GM12878 (cell line): ENCODE measurements around the gene RAB11A. TPM values are rescaled to one million over a fixed set of nuclear protein-coding genes. Genes with fewer than 3 reads are reported as not detected.

Source experiments
- ATAC-seq: fragments of 200-7000 bp; cut with Tn5 transposase; 3 replicates; pipeline ENCODE4 v1.9.1; 2020; ENCODE audit warnings: mild to moderate bottlenecking, moderate library complexity
- BruUV-seq: library from RNA; stranded (reverse); fragments of 400-500 nt; replicated peaks from 2 replicates; lab custom pipeline; 2021; lab: Mats Ljungman, UMichigan
- CTCF ChIA-PET: fragments of 300-600 bp; sonication (Branson Sonifier 250); formaldehyde crosslinking; extraction: SDS; loops from one replicate; lab custom pipeline; 2021; ENCODE audit warnings: inconsistent platforms; lab: Yijun Ruan, JAX
- POLR2A ChIA-PET: fragments of 350-600 bp; formaldehyde crosslinking; extraction: SDS; loops from one replicate; lab custom pipeline; 2021; ENCODE audit warnings: inconsistent platforms; lab: Charles Lee
- RAD21 ChIA-PET: fragments of 300-600 bp; sonication (Branson Sonifier 250); formaldehyde crosslinking; loops from one replicate; lab custom pipeline; 2023; ENCODE audit warnings: antibody characterized with exemption; ENCODE audit not compliant: unreplicated experiment; lab: Charles Lee
- SMC1A ChIA-PET: fragments of 300-600 bp; sonication (Branson Sonifier 250); formaldehyde crosslinking; loops from one replicate; lab custom pipeline; 2023; ENCODE audit not compliant: unreplicated experiment, uncharacterized antibody; lab: Charles Lee
- DNase-seq: peaks from one replicate; pipeline ENCODE4 v3.0.0-alpha.2; 2011; ENCODE audit warnings: low read depth, low spot score
- FAIRE-seq: peaks from 3 replicates; lab custom pipeline; 2011; peaks lifted over from hg19 to GRCh38; lab: Jason Lieb, UNC
- H2AFZ ChIP-seq: 2 replicates; pipeline ENCODE4 v1.6.0; 2011; ENCODE audit warnings: low read depth, low read length, control low read depth; ENCODE audit not compliant: control insufficient read depth
- H3K27ac ChIP-seq: 2 replicates; pipeline ENCODE4 v1.5.1; 2011; ENCODE audit warnings: control low read depth; ENCODE audit not compliant: control insufficient read depth, insufficient read depth
- H3K27me3 ChIP-seq, 2 experiments: replicated peaks in 1 of 2; 2 replicates each; pipeline versions ENCODE4 v1.6.0 to v1.6.1; 2011; ENCODE audit warnings: low read length in 1 of 2; ENCODE audit not compliant: control insufficient read depth in 2 of 2, insufficient read depth in 2 of 2
- H3K36me3 ChIP-seq, 2 experiments: 2 replicates each; pipeline ENCODE4 v1.5.1; 2011; ENCODE audit warnings: low read length in 1 of 2; ENCODE audit not compliant: control insufficient read depth in 2 of 2, insufficient read depth in 2 of 2
- H3K4me1 ChIP-seq: 2 replicates; pipeline ENCODE4 v1.6.1; 2011; ENCODE audit warnings: mild to moderate bottlenecking, low read length, moderate library complexity, mixed read lengths; ENCODE audit not compliant: control insufficient read depth, insufficient read depth
- H3K4me2 ChIP-seq: 2 replicates; pipeline ENCODE4 v1.6.0; 2011; ENCODE audit warnings: control low read depth; ENCODE audit not compliant: control insufficient read depth, insufficient read depth
- H3K4me3 ChIP-seq: fragments of 200-600 bp; sonication (generic); 2 replicates; pipeline ENCODE4 v1.5.1; 2016
- H3K79me2 ChIP-seq: 2 replicates; pipeline ENCODE4 v1.6.0; 2011; ENCODE audit warnings: low read length; ENCODE audit not compliant: control insufficient read depth, insufficient read depth
- H3K9ac ChIP-seq: 2 replicates; pipeline ENCODE4 v1.8.0; 2011; ENCODE audit warnings: low read length, control low read depth, mixed read lengths; ENCODE audit not compliant: control insufficient read depth, insufficient read depth
- H3K9me3 ChIP-seq: replicated peaks from 3 replicates; pipeline ENCODE4 v1.5.1; 2011; ENCODE audit warnings: mild to moderate bottlenecking, low read length; ENCODE audit not compliant: control insufficient read depth, insufficient read depth
- H4K20me1 ChIP-seq: 2 replicates; pipeline ENCODE4 v1.6.0; 2011; ENCODE audit not compliant: control insufficient read depth, insufficient read depth
- BCL11A ChIP-seq: IDR thresholded peaks from 2 replicates; pipeline ENCODE4 v1.6.1; 2011; ENCODE audit warnings: low read depth, low read length
- BMI1 ChIP-seq: fragments of 450-650 bp; IDR thresholded peaks from 2 replicates; pipeline ENCODE4 v1.6.1; 2016; ENCODE audit warnings: mild to moderate bottlenecking, moderate library complexity, borderline replicate concordance
- ESRRA ChIP-seq: IDR thresholded peaks from 2 replicates; pipeline ENCODE4 v1.6.1; 2012; ENCODE audit warnings: mild to moderate bottlenecking, low read length, improper control_type of control experiment
- FOS ChIP-seq: IDR thresholded peaks from 3 replicates; pipeline ENCODE4 v1.6.1; 2011; ENCODE audit warnings: borderline replicate concordance; ENCODE audit not compliant: insufficient read length; ENCODE audit errors: extremely low read depth
- GATAD2B ChIP-seq: fragments of 450-650 bp; conservative IDR thresholded peaks from 2 replicates; pipeline ENCODE4 v1.6.1; 2017; ENCODE audit warnings: low read depth, mild to moderate bottlenecking, moderate library complexity
- MTA3 ChIP-seq: IDR thresholded peaks from 2 replicates; pipeline ENCODE4 v1.6.1; 2012; ENCODE audit warnings: low read length, inconsistent platforms, borderline replicate concordance
- MYB ChIP-seq: fragments of 150-350 bp; IDR thresholded peaks from 2 replicates; pipeline ENCODE4 v1.6.1; 2014; ENCODE audit warnings: mild to moderate bottlenecking, low read depth, low read length, borderline replicate concordance
- PAX8 ChIP-seq: fragments of 450-650 bp; IDR thresholded peaks from 2 replicates; pipeline ENCODE4 v1.6.1; 2017; ENCODE audit warnings: mild to moderate bottlenecking, moderate library complexity
- PML ChIP-seq: IDR thresholded peaks from 2 replicates; pipeline ENCODE4 v1.6.1; 2012; ENCODE audit warnings: low read length, inconsistent platforms
- POLR2AphosphoS2 ChIP-seq: IDR thresholded peaks from 2 replicates; pipeline ENCODE4 v1.6.1; 2011; ENCODE audit warnings: low read depth, mild to moderate bottlenecking, low read length, improper control_type of control experiment, moderate library complexity
- RBBP5 ChIP-seq: fragments of 200-600 bp; sonication (generic); conservative IDR thresholded peaks from 2 replicates; pipeline ENCODE4 v1.6.1; 2016
- RCOR1 ChIP-seq: conservative IDR thresholded peaks from 2 replicates; pipeline ENCODE4 v1.6.1; 2012; ENCODE audit warnings: low read depth, low read length, improper control_type of control experiment
- SPI1 ChIP-seq: IDR thresholded peaks from 2 replicates; pipeline ENCODE4 v1.6.1; 2011; ENCODE audit warnings: low read depth, mild to moderate bottlenecking, low read length, moderate library complexity, borderline replicate concordance; ENCODE audit not compliant: insufficient read depth
- WGBS: methylation state at CpG from one replicate; pipeline ENCODE4 v1.1.6; 2016; ENCODE audit warnings: low lambda C conversion rate; ENCODE audit not compliant: insufficient replicate concordance, insufficient coverage; ENCODE audit errors: missing lambda C conversion rate; 5-methylcytosine and 5-hydroxymethylcytosine counted together
- in situ Hi-C: fragments of 300-500 bp; cut with MboI; formaldehyde crosslinking; loops from 9 replicates; pipeline ENCODE4 v1.14.3; 2018; ENCODE audit warnings: mixed read lengths
- intact Hi-C: fragments of 100-400 bp; cut with micrococcal nuclease; formaldehyde crosslinking; loops from one replicate; pipeline ENCODE4 v1.14.2; 2022; ENCODE audit not compliant: unreplicated experiment
- polyA plus RNA-seq, 11 experiments: library from polyadenylated mRNA; depleted of rRNA in 4 of 11; unstranded in 6 of 11; stranded (reverse) in 5 of 11; fragments of >200 nt; fragmentation: Nextera tagmentation in 4 of 11; fragmentation: Illumina TruSeq in 1 of 11; extraction: Ambion mirVana in 4 of 11; extraction: Trizol in 1 of 11; gene quantifications; 1 replicate in 1 of 11; 2 replicates in 10 of 11; pipeline versions ENCODE4 v1.2.1 to v1.2.3, GENCODE V29; 2011 to 2016; ENCODE audit warnings: inconsistent platforms in 2 of 11, missing spikeins in 2 of 11, low read depth in 1 of 11
- total RNA-seq, 4 experiments: library from RNA; depleted of rRNA in 3 of 4; stranded (reverse); fragments of >200 nt in 3 of 4; fragmentation: Illumina TruSeq in 1 of 4; extraction: Trizol in 1 of 4; gene quantifications; 2 replicates each; pipeline versions ENCODE4 v1.2.1 to v1.2.3, GENCODE V29; 2013 to 2021
- TF ChIP-seq, protein P1 (sequence below): fragments of 450-650 bp; IDR thresholded peaks from 2 replicates; pipeline ENCODE4 v1.6.1; 2014; ENCODE audit warnings: mild to moderate bottlenecking

The RAB11A gene
- total and polyA plus RNA-seq, 10 of the 15 experiments (the other 5 are each of a cell fraction or from before 2014, with no cell fraction given): 128 to 387 (median 224) TPM

DNA sequence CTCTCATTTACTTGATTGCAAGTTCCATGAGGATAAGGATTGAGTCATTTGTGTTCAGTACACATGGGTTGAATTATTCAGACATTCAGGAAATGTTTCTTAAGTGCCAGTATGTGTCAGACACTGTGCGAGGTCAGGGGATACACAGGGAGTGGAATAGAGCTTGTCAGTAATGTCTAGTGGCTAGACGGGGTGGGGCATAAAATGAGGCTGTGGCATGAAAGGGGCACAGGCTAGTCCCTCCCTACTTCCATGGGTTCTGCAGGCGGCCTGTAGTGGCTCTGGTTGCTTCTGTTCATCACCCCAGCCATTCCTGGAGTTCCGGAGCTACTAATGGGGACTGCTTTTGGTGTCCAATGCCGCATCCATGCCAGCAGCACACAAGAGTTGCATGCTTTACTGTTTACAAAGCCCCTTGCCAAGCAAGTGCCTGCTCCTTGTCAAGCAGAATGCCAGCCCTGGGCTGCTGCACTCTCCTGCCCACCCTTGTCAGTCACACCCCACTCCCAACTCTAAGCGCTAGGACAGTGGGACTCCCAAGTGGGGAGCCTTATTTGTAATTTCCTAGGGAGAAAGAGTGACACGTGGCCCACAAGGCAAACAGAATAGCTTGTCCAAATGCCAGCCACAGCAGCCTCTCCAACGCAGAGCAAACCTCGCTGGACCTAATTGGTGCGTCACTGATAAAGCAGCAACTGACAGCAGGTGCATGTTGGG, 70.8 kb downstream of the RAB11A start:
- no peak overlapping the region for H3K4me2 ChIP-seq
- FAIRE-seq (no peak), DNase-seq (no peak), ATAC-seq (no peak)
- ChIA-PET CTCF (no interaction called here), RAD21 (interaction anchor here (1.1 kb wide), 1 partner anchor 19 kb away, joined by 5 read pairs; no protein-coding TSS in a partner anchor), POLR2A (no interaction called here), SMC1A (interaction anchor here (1.3 to 1.8 kb wide), 3 partner anchors 8 to 23 kb away, joined by 3 to 10 read pairs (median 7); no protein-coding TSS in a partner anchor)
- WGBS: 60% methylated on average over 10 of the region's 10 CpGs
- no peak overlapping the region for H3K9ac ChIP-seq
- no TSS peak for BruUV-seq
- TF ChIP-seq BCL11A (no peak), RCOR1 (no peak), GATAD2B (no peak), SPI1 (no peak), ESRRA (no peak), POLR2AphosphoS2 (no peak), MYB (no peak), MTA3 (no peak), BMI1 (no peak), PAX8 (no peak), PML (no peak), FOS (no peak), RBBP5 (no peak)
- TF ChIP-seq, protein P1, sequence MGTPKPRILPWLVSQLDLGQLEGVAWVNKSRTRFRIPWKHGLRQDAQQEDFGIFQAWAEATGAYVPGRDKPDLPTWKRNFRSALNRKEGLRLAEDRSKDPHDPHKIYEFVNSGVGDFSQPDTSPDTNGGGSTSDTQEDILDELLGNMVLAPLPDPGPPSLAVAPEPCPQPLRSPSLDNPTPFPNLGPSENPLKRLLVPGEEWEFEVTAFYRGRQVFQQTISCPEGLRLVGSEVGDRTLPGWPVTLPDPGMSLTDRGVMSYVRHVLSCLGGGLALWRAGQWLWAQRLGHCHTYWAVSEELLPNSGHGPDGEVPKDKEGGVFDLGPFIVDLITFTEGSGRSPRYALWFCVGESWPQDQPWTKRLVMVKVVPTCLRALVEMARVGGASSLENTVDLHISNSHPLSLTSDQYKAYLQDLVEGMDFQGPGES: no peak
- no peaks in the 10 kb centered on the region for H4K20me1 ChIP-seq
- intact Hi-C loops (no loop called here), in situ Hi-C loops (no loop called here)
- no peak overlapping the region for H2AFZ ChIP-seq
- no peaks in the 10 kb centered on the region for H3K79me2 ChIP-seq
- H3K27ac ChIP-seq: no peak overlapping the region
- no peaks in the 10 kb centered on the region for H3K36me3 ChIP-seq
- no peaks in the 10 kb centered on the region for H3K9me3 ChIP-seq
- no peaks in the 10 kb centered on the region for H3K4me1 ChIP-seq
- no peak overlapping the region for H3K4me3 ChIP-seq
- no peaks in the 10 kb centered on the region for H3K27me3 ChIP-seq
